VCaP (cell line): Measurements from ENCODE around the gene HRG.

Experiments used
- H3K27ac ChIP-seq: fragments of 450-650 bp; 2 replicates; pipeline ENCODE4 v1.5.1; 2017
- TF ChIP-seq, protein P1 (sequence below): fragments of 450-650 bp; conservative IDR thresholded peaks from 2 replicates; pipeline ENCODE4 v1.5.1; 2017; ENCODE audit warnings: mild to moderate bottlenecking, moderate library complexity

The HRG gene

GRCh38 chr3:186722457-186722856, 56.6 kb downstream of the HRG start:
- TF ChIP-seq, protein P1, sequence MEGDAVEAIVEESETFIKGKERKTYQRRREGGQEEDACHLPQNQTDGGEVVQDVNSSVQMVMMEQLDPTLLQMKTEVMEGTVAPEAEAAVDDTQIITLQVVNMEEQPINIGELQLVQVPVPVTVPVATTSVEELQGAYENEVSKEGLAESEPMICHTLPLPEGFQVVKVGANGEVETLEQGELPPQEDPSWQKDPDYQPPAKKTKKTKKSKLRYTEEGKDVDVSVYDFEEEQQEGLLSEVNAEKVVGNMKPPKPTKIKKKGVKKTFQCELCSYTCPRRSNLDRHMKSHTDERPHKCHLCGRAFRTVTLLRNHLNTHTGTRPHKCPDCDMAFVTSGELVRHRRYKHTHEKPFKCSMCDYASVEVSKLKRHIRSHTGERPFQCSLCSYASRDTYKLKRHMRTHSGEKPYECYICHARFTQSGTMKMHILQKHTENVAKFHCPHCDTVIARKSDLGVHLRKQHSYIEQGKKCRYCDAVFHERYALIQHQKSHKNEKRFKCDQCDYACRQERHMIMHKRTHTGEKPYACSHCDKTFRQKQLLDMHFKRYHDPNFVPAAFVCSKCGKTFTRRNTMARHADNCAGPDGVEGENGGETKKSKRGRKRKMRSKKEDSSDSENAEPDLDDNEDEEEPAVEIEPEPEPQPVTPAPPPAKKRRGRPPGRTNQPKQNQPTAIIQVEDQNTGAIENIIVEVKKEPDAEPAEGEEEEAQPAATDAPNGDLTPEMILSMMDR = no peak
- H3K27ac ChIP-seq = no peak overlapping the region

DNA sequence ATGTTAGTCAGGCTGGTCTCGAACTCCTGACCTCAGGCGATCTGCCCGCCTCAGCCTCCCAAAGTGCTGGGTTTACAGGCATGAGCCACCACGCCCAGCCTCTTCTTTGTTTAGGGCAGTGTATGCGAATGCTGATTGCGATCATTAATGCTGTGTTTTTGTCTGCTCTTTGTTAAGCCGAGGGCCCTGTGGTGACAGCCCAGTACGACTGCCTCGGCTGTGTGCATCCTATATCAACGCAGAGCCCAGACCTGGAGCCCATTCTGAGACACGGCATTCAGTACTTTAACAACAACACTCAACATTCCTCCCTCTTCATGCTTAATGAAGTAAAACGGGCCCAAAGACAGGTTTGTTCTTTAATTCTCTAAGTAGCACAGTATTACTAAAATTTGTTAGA, 59.1 kb downstream of the HRG start:
- H3K27ac ChIP-seq = no peak overlapping the region
- TF ChIP-seq, protein P1 = no peak
